ENCODE results near the gene PRDM16. TPM values are rescaled to one million over a fixed set of nuclear protein-coding genes. Genes with fewer than 3 reads are reported as not detected.

Gene PRDM16
- 0.96 and 1.1 TPM in 2 replicates for total RNA-seq

GRCh38 chr1:3068564-3069431, at the start of gene PRDM16:
Gene PRDM16 (plus strand): TSS chr1:3069203. CDS start chr1:3069260, 57 bp downstream.

GRCh38 chr1:3021233-3021671, 47.8 kb upstream of the PRDM16 start, which contains the start of gene ACTRT2:
Gene ACTRT2 (plus strand): TSS chr1:3021467. CDS start chr1:3021687, 220 bp downstream.

GRCh38 chr1:3453891-3454810, 385.1 kb downstream of the PRDM16 start, which contains the start of gene ARHGEF16:
Gene ARHGEF16 (plus strand): TSS chr1:3454665. CDS start chr1:3463085, 8,420 bp downstream.

Other genes with a start within 250 kb of the PRDM16 start
- not detected in 2 replicates for gene ACTRT2, start 47.7 kb upstream of the PRDM16 start, total RNA-seq

Measured in regular cardiac myocyte (primary cell).